OCI-LY1 (cell line): ENCODE measurements around the gene DPH7.
A peak's percentile ranks its signal among the peaks of the same experiment; 100 is the strongest.

Experiments
- H2AFZ ChIP-seq: fragments of 200-600 bp; sonication (generic), shearing (Covaris generic); 2 replicates; pipeline ENCODE4 v1.6.0; 2014; ENCODE audit warnings: antibody characterized with exemption, mild to moderate bottlenecking, low read length
- H3F3A ChIP-seq: fragments of 200-600 bp; sonication (generic), shearing (Covaris generic); 2 replicates; pipeline ENCODE4 v1.6.0; 2014; ENCODE audit warnings: mild to moderate bottlenecking, antibody characterized with exemption, low read length, moderate library complexity; ENCODE audit not compliant: insufficient read depth
- H3K27ac ChIP-seq: fragments of 200-600 bp; sonication (generic); 2 replicates; pipeline ENCODE4 v1.5.1; 2014; ENCODE audit warnings: low read length, mixed run types, mild to moderate bottlenecking, low read depth; ENCODE audit not compliant: poor library complexity, severe bottlenecking
- H3K27me3 ChIP-seq: fragments of 200-600 bp; sonication (generic); 2 replicates; pipeline ENCODE4 v1.6.0; 2014; ENCODE audit warnings: antibody characterized with exemption, mild to moderate bottlenecking, low read length, moderate library complexity; ENCODE audit not compliant: insufficient read depth
- H3K36me3 ChIP-seq: fragments of 200-600 bp; sonication (generic); 2 replicates; pipeline ENCODE4 v1.6.1; 2014; ENCODE audit warnings: mild to moderate bottlenecking, antibody characterized with exemption, low read length, moderate library complexity, mixed read lengths; ENCODE audit not compliant: insufficient read depth
- H3K4me1 ChIP-seq: fragments of 200-600 bp; sonication (generic); 2 replicates; pipeline ENCODE4 v1.5.1; 2014; ENCODE audit warnings: mild to moderate bottlenecking, low read length, moderate library complexity; ENCODE audit not compliant: insufficient read depth, severe bottlenecking
- H3K4me2 ChIP-seq: fragments of 200-600 bp; sonication (generic), shearing (Covaris generic); 2 replicates; pipeline ENCODE4 v1.6.1; 2014; ENCODE audit warnings: low read length
- H3K4me3 ChIP-seq: fragments of 200-600 bp; sonication (generic); 2 replicates; pipeline ENCODE4 v1.5.1; 2014; ENCODE audit warnings: low read length, low read depth, mild to moderate bottlenecking, mixed read lengths; ENCODE audit not compliant: poor library complexity, severe bottlenecking
- H3K79me2 ChIP-seq: fragments of 200-600 bp; shearing (Covaris generic); 2 replicates; pipeline ENCODE4 v1.6.1; 2016; ENCODE audit warnings: mixed run types, low read length, mixed read lengths; ENCODE audit not compliant: insufficient read depth
- H3K9ac ChIP-seq: fragments of 200-600 bp; sonication (generic), shearing (Covaris generic); 2 replicates; pipeline ENCODE4 v1.6.1; 2014; ENCODE audit warnings: mild to moderate bottlenecking, low read length, mixed read lengths
- H3K9me2 ChIP-seq: fragments of 200-600 bp; sonication (generic), shearing (Covaris generic); 2 replicates; pipeline ENCODE4 v1.6.1; 2014; ENCODE audit warnings: low read depth, mild to moderate bottlenecking, low read length, mixed read lengths
- H3K9me3 ChIP-seq: fragments of 200-600 bp; shearing (Covaris generic); 2 replicates; pipeline ENCODE4 v1.6.1; 2014; ENCODE audit warnings: low read length, mixed read lengths
- H4K20me1 ChIP-seq: fragments of 200-600 bp; sonication (generic), shearing (Covaris generic); 2 replicates; pipeline ENCODE4 v1.6.0; 2016; ENCODE audit warnings: mild to moderate bottlenecking, low read length; ENCODE audit not compliant: insufficient read depth
- EZH2 ChIP-seq: fragments of 200-600 bp; sonication (generic), shearing (Covaris generic); IDR thresholded peaks from 2 replicates; pipeline ENCODE4 v1.8.0; 2017; ENCODE audit warnings: borderline replicate concordance, mixed run types, mild to moderate bottlenecking, antibody characterized with exemption, low read length, moderate library complexity, mixed read lengths
- TF ChIP-seq, protein P1 (sequence below): fragments of 200-600 bp; sonication (generic), shearing (Covaris generic); IDR thresholded peaks from 2 replicates; pipeline ENCODE4 v1.5.1; 2017; ENCODE audit warnings: mild to moderate bottlenecking, antibody characterized with exemption, low read length, moderate library complexity, mixed read lengths

The DPH7 gene

DNA sequence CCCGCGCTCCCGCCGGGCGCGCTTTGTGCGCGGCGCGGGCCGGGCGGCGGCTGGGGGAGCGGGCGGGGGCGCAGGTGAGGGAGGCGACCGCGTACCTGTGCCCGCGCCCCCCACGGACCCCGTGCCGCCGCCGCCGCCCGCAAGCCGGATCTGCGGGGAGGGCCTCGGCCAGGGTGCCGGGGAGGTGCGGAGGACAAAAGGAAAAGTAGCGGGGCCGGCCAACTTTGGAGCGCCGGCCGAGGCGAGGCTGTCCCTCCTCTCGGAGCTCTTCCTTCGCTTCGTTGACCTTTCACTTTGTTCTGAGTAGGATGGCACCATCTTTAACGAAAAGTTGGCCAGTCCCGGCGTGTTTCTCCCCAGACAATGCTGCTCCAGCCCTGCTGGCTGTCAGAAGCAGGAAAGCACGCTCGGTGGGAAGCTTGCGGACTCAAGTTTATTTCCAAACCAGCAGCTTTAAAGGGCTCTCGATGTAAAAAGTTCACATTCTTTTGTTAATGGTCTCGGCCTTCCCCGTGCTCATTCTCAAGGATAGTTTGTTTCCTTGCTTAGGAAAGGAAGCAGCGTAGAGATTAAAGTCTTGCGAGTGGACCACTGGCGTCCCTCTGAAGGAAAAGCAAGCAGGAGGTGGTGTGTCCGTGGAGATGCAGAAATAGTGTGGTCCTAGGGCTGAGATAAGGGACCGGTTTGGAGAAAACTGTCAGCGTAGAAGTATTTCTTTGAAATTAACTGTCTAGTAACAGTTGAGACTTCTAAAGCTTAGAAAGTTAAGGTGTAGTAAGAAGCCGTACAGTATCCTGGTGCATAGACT is 40.7 kb upstream of the DPH7 start:
- H3K27ac ChIP-seq = peak overlapping the region; percentile 70
- H3K4me2 ChIP-seq = peak overlapping the region; percentile 97
- TF ChIP-seq EZH2 = no peak
- TF ChIP-seq, protein P1, sequence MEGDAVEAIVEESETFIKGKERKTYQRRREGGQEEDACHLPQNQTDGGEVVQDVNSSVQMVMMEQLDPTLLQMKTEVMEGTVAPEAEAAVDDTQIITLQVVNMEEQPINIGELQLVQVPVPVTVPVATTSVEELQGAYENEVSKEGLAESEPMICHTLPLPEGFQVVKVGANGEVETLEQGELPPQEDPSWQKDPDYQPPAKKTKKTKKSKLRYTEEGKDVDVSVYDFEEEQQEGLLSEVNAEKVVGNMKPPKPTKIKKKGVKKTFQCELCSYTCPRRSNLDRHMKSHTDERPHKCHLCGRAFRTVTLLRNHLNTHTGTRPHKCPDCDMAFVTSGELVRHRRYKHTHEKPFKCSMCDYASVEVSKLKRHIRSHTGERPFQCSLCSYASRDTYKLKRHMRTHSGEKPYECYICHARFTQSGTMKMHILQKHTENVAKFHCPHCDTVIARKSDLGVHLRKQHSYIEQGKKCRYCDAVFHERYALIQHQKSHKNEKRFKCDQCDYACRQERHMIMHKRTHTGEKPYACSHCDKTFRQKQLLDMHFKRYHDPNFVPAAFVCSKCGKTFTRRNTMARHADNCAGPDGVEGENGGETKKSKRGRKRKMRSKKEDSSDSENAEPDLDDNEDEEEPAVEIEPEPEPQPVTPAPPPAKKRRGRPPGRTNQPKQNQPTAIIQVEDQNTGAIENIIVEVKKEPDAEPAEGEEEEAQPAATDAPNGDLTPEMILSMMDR = no peak
- H3K4me3 ChIP-seq = peak overlapping the region; percentile 82
- no peak overlapping the region for H2AFZ ChIP-seq
- peaks cover 42% of the 10 kb centered on the region for H3K4me1 ChIP-seq
- no peaks in the 10 kb centered on the region for H3F3A ChIP-seq
- peaks cover 60% of the 10 kb centered on the region for H3K79me2 ChIP-seq
- no peaks in the 10 kb centered on the region for H4K20me1 ChIP-seq
- peak overlapping the region; percentile 95 for H3K9ac ChIP-seq
- H3K9me3 ChIP-seq = no peaks in the 10 kb centered on the region
- peaks cover 53% of the 10 kb centered on the region for H3K36me3 ChIP-seq
- no peaks in the 10 kb centered on the region for H3K9me2 ChIP-seq
- H3K27me3 ChIP-seq = no peaks in the 10 kb centered on the region

DNA sequence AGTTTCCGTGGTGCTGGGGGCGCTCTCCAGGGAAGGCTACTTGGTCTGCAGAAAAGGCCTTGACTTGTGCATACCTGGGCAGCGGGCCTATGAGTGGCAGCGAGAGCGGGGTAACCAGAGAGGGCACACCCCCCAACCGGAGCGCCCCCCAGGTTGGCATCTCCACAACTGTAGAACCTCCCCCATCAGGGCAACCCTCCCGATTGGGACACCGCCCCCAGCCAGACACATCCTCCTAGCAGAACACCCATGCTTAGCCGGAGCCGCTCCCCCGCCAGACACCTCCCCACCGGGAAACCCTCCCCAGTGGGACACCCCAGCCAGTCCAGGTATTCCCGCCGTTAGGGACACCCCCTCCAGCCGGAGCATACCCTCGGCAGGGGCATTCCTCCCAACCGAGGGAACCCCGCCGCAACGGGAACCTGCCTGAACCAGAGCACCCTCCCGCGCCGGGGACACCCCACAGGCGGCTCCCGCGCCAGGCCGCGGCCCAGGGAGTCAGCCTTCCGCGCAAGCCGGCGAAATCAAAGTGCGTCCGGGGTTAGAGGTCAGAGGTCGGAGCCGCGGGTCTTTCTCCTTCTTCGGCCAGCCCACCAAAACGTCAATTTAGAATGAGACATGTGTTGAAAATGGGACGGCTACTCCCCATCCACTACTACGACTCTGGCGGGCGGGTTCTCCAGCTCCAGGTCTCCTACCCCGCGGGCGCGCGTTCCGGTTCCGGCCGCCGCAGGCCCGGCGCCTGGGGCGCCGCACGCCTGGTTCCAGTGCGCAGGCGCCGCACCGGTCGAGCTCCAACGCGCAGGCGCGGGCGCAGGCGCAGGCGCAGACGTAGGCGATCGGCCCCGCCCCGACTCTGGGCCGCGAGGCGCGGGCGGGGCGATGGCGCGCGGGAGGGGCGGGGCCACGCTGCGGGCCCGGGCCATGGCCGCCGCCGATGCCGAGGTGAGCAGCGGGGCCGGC is 39.7 kb upstream of the DPH7 start, which contains the start of gene EHMT1:
TSS of gene EHMT1 (plus strand) at position 901 of the 963 bp plus-strand sequence. CDS start at position 925, 24 bp downstream.
- H3F3A ChIP-seq = no peaks in the 10 kb centered on the region
- peak within 1 kb of the TSS; percentile 97 for H3K4me2 ChIP-seq
- H3K79me2 ChIP-seq = peaks cover 51% of the 10 kb centered on the region
- peak within 1 kb of the TSS; percentile 70 for H3K27ac ChIP-seq
- H3K9me3 ChIP-seq = no peaks in the 10 kb centered on the region
- H3K9me2 ChIP-seq = no peaks in the 10 kb centered on the region
- peaks cover 54% of the 10 kb centered on the region for H3K36me3 ChIP-seq
- no peak within 1 kb of the TSS for H2AFZ ChIP-seq
- H4K20me1 ChIP-seq = no peaks in the 10 kb centered on the region
- no peaks in the 10 kb centered on the region for H3K27me3 ChIP-seq
- H3K4me3 ChIP-seq = peak within 1 kb of the TSS; percentile 86
- H3K4me1 ChIP-seq = peaks cover 40% of the 10 kb centered on the region
- no peak for TF ChIP-seq EZH2
- TF ChIP-seq, protein P1 = no peak
- peak within 1 kb of the TSS; percentile 95 for H3K9ac ChIP-seq

DNA sequence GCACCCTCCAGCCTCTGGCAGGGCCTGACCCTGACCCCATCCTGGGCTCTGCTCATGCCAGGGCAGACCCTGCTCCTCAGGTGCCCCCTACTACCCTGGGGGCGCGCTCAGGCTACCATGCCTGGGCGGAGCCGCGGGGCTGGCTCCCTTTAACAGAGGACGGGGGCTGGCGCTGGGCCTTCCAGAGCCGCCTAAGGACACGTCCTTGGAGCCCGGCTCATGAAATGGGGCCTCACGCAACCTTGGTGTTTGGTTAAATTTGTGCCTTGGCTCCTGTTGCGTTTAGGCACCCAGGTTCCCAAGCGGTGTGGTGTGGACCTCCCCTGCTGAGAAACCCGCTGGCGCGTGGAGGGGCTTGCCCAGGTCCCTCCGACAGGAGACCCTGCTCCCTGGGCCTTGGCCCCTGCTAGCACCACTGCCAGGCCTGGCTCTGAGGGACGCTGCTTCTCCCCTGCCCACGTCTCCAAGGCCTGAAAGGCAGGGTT is 36.7 kb upstream of the DPH7 start:
- Histone ChIP-seq H3K4me2 (no peak overlapping the region), H3K4me3 (no peak overlapping the region), H3K27ac (no peak overlapping the region), H3K36me3 (peaks cover 35% of the 10 kb centered on the region), H4K20me1 (no peaks in the 10 kb centered on the region), H3F3A (no peaks in the 10 kb centered on the region), H3K4me1 (peaks cover 42% of the 10 kb centered on the region), H3K27me3 (no peaks in the 10 kb centered on the region), H3K9me3 (no peaks in the 10 kb centered on the region), H3K79me2 (peaks cover 23% of the 10 kb centered on the region), H2AFZ (no peak overlapping the region), H3K9ac (no peak overlapping the region), H3K9me2 (no peaks in the 10 kb centered on the region)
- no peak for TF ChIP-seq EZH2
- TF ChIP-seq, protein P1 = no peak
